Gastrocnemius medialis (tissue), 4 donors: ENCODE measurements around the gene SMG6. TPM values are rescaled to one million over a fixed set of nuclear protein-coding genes. Genes with fewer than 3 reads are reported as not detected.
A peak's percentile ranks its signal among the peaks of the same experiment; 100 is the strongest.
"Not testable (repeated sequence)": the region's sequence is repeated elsewhere in the genome, so short reads cannot be mapped to it uniquely, and the experiment has no call there.

Source experiments
- ATAC-seq, 2 donors: fragments of 150-250 bp; one replicate each; pipeline ENCODE4 v1.9.1; 2016
- DNase-seq, 2 donors: peaks; one replicate each; pipeline ENCODE4 v3.0.0-alpha.2; 2019
- H3K27ac ChIP-seq, 4 donors: fragments of 200-600 bp; sonication (generic); 1 replicate in 1 of 4; 2 replicates in 3 of 4; pipeline ENCODE4 v1.5.1; 2016 to 2018; ENCODE audit warnings: mild to moderate bottlenecking in 2 of 4, moderate library complexity in 1 of 4
- H3K27me3 ChIP-seq, 3 donors: fragments of 200-600 bp; sonication (generic) in 2 of 3; 1 replicate in 1 of 3; 2 replicates in 2 of 3; pipeline versions ENCODE4 v1.5.1 to v1.6.0; 2016 to 2019; ENCODE audit warnings: mild to moderate bottlenecking in 1 of 3, moderate library complexity in 1 of 3
- H3K36me3 ChIP-seq, 2 donors: fragments of 200-600 bp; sonication (generic) in 1 of 2; one replicate each; pipeline ENCODE4 v1.5.1; 2017 to 2018
- H3K4me1 ChIP-seq, 2 donors: fragments of 200-600 bp; sonication (generic) in 1 of 2; one replicate each; pipeline ENCODE4 v1.5.1; 2016 to 2017; ENCODE audit warnings: mild to moderate bottlenecking in 2 of 2
- H3K4me3 ChIP-seq, 4 donors: fragments of 200-600 bp; sonication (generic) in 3 of 4; 1 replicate in 1 of 4; 2 replicates in 3 of 4; pipeline ENCODE4 v1.5.1; 2016 to 2019; ENCODE audit warnings: mild to moderate bottlenecking in 2 of 4
- H3K9me3 ChIP-seq, 3 donors: fragments of 200-600 bp; sonication (generic) in 2 of 3; 1 replicate in 1 of 3; 2 replicates in 2 of 3; pipeline ENCODE4 v1.5.1; 2016 to 2019
- CTCF ChIP-seq, 5 experiments: fragments of 450-650 bp in 3 of 5; fragments of 200-600 bp in 2 of 5; sonication (generic) in 2 of 5; IDR thresholded peaks in 4 of 5; conservative IDR thresholded peaks in 1 of 5; 1 replicate in 4 of 5; 2 replicates in 1 of 5; pipeline ENCODE4 v1.5.1; 2016 to 2019; ENCODE audit warnings: antibody characterized with exemption in 5 of 5, mild to moderate bottlenecking in 3 of 5, moderate library complexity in 3 of 5
- POLR2A ChIP-seq, 2 donors: fragments of 450-650 bp; IDR thresholded peaks; one replicate each; pipeline ENCODE4 v1.6.1; 2017; ENCODE audit warnings: antibody characterized with exemption in 2 of 2, mild to moderate bottlenecking in 2 of 2, moderate library complexity in 2 of 2
- in situ Hi-C, 4 donors: fragments of 200-750 bp; cut with MboI; loops; one replicate each; pipeline versions ENCODE4 v1.15.0 to v1.8.0; 2017; ENCODE audit warnings: low sequenced_read_pairs in 4 of 4
- intact Hi-C: fragments of 100-400 bp; cut with DNase I; formaldehyde crosslinking; loops from one replicate; pipeline ENCODE4 v1.15.1; 2023; ENCODE audit warnings: low total_unique reads
- total RNA-seq, 4 donors: library from RNA; depleted of rRNA; stranded (reverse); fragments of >200 nt; gene quantifications; one replicate each; pipeline versions ENCODE4 v1.1.0 to v1.2.3, GENCODE V29; 2016

Gene SMG6
- total RNA-seq, 4 donors from 2014 or later = 20.5 to 27.8 (median 23.0) TPM

GRCh38 chr17:2144701-2145100 is 158.9 kb downstream of the SMG6 start:
- no peaks in the 10 kb centered on the region for H3K27me3 ChIP-seq
- TF ChIP-seq POLR2A (IDR thresholded peaks at IDR 0.05) = no peak
- TF ChIP-seq CTCF (IDR thresholded peaks at IDR 0.05 in 4 of 5, conservative IDR thresholded peaks at IDR 0.05 in 1 of 5) = no peak
- H3K4me1 ChIP-seq = peaks cover 4 to 13% of the 10 kb centered on the region in 2 donors
- intact Hi-C loops = no loop called here
- DNase-seq (no peak), ATAC-seq (no peak)
- no peak overlapping the region for H3K4me3 ChIP-seq
- in situ Hi-C loops = no loop called here
- no peaks in the 10 kb centered on the region for H3K36me3 ChIP-seq
- no peaks in the 10 kb centered on the region for H3K9me3 ChIP-seq
- no peak overlapping the region for H3K27ac ChIP-seq

- DNase-seq = no peak
- no peak for TF ChIP-seq POLR2A (IDR thresholded peaks at IDR 0.05)
- no peak for TF ChIP-seq CTCF (IDR thresholded peaks at IDR 0.05 in 4 of 5, conservative IDR thresholded peaks at IDR 0.05 in 1 of 5)
- Histone ChIP-seq H3K9me3 (no peaks in the 10 kb centered on the region), H3K36me3 (no peaks in the 10 kb centered on the region), H3K27me3 (no peaks in the 10 kb centered on the region), H3K4me3 (no peak overlapping the region), H3K4me1 (peaks cover 15 to 23% of the 10 kb centered on the region in 2 donors), H3K27ac (no peak overlapping the region)
- in situ Hi-C loops (no loop called here), intact Hi-C loops (no loop called here)
- no peak for ATAC-seq
Measured at GRCh38 chr17:2143332-2143731, 160.3 kb downstream of the SMG6 start.

GRCh38 chr17:2142682-2143081 is 160.9 kb downstream of the SMG6 start:
- DNase-seq, H3K27ac ChIP-seq, H3K36me3 ChIP-seq, intact Hi-C loops, H3K9me3 ChIP-seq, ATAC-seq, H3K27me3 ChIP-seq, in situ Hi-C loops, H3K4me3 ChIP-seq: not testable (repeated sequence)
- peaks cover 22 to 30% of the 10 kb centered on the region in 2 donors for H3K4me1 ChIP-seq

- Histone ChIP-seq H3K9me3 (no peaks in the 10 kb centered on the region), H3K4me3 (no peak overlapping the region), H3K4me1 (peaks cover 21 to 42% of the 10 kb centered on the region in 2 donors), H3K27ac (no peak overlapping the region), H3K27me3 (no peaks in the 10 kb centered on the region), H3K36me3 (no peaks in the 10 kb centered on the region)
- intact Hi-C loops = no loop called here
- ATAC-seq = no peak
- TF ChIP-seq POLR2A (IDR thresholded peaks at IDR 0.05) (no peak), CTCF (IDR thresholded peaks at IDR 0.05 in 4 of 5, conservative IDR thresholded peaks at IDR 0.05 in 1 of 5) (no peak)
- in situ Hi-C loops = no loop called here
- no peak for DNase-seq
Measured at GRCh38 chr17:2140683-2141082, 162.9 kb downstream of the SMG6 start.

- H3K36me3 ChIP-seq = no peaks in the 10 kb centered on the region
- intact Hi-C loops (no loop called here), in situ Hi-C loops (no loop called here)
- H3K4me3 ChIP-seq = no peak overlapping the region
- DNase-seq (peak; percentile 14 to 46), ATAC-seq (peak; percentile 52 to 63)
- peaks cover 21 to 42% of the 10 kb centered on the region in 2 donors for H3K4me1 ChIP-seq
- H3K27ac ChIP-seq = peak overlapping the region in 2 of 4 donors; percentile 32 to 64
- H3K9me3 ChIP-seq = no peaks in the 10 kb centered on the region
- no peak for TF ChIP-seq POLR2A (IDR thresholded peaks at IDR 0.05)
- no peak for TF ChIP-seq CTCF (IDR thresholded peaks at IDR 0.05 in 4 of 5, conservative IDR thresholded peaks at IDR 0.05 in 1 of 5)
- no peaks in the 10 kb centered on the region for H3K27me3 ChIP-seq
Measured at GRCh38 chr17:2138761-2139160, 164.8 kb downstream of the SMG6 start.
